ENCODE results near the gene MYPN.
"Not testable (repeated sequence)": the region's sequence is repeated elsewhere in the genome, so short reads cannot be mapped to it uniquely, and the experiment has no call there.

Gene MYPN

GRCh38 chr10:68231106-68231816, 122.0 kb downstream of the MYPN start:
- peak; percentile 71 for DNase-seq (ENCODE audit: low read depth)

- no peak for DNase-seq (ENCODE audit: low read depth)
Measured at GRCh38 chr10:68231817-68232251, 122.5 kb downstream of the MYPN start, which contains the start of gene ATOH7. TSS of gene ATOH7 (minus strand) at chr10:68232113. CDS start at chr10:68231677, 436 bp downstream.

- DNase-seq (ENCODE audit: low read depth): no peak
Measured at GRCh38 chr10:68233046-68233445, 123.8 kb downstream of the MYPN start.

- no peak for DNase-seq (ENCODE audit: low read depth)
Measured at GRCh38 chr10:68235111-68235510, 125.8 kb downstream of the MYPN start.

- DNase-seq (ENCODE audit: low read depth): no peak
Measured at GRCh38 chr10:68235581-68235980, 126.3 kb downstream of the MYPN start.

- DNase-seq (ENCODE audit: low read depth): no peak
Measured at GRCh38 chr10:68237173-68237572, 127.9 kb downstream of the MYPN start.

- no peak for DNase-seq (ENCODE audit: low read depth)
Measured at GRCh38 chr10:68238371-68238770, 129.1 kb downstream of the MYPN start.

GRCh38 chr10:68239069-68239468, 129.8 kb downstream of the MYPN start:
- no peak for DNase-seq (ENCODE audit: low read depth)

GRCh38 chr10:68239596-68240150, 130.4 kb downstream of the MYPN start:
- DNase-seq (ENCODE audit: low read depth): peak; percentile 68

GRCh38 chr10:68242051-68242450, 132.8 kb downstream of the MYPN start:
- no peak for DNase-seq (ENCODE audit: low read depth)

GRCh38 chr10:68246397-68246796, 137.1 kb downstream of the MYPN start:
- DNase-seq (ENCODE audit: low read depth): not testable (repeated sequence)

GRCh38 chr10:68247931-68248330, 138.6 kb downstream of the MYPN start:
- no peak for DNase-seq (ENCODE audit: low read depth)

GRCh38 chr10:68249297-68249696, 140.0 kb downstream of the MYPN start:
- DNase-seq (ENCODE audit: low read depth): no peak

GRCh38 chr10:68251151-68251550, 141.9 kb downstream of the MYPN start:
- no peak for DNase-seq (ENCODE audit: low read depth)

GRCh38 chr10:68251625-68252495, 142.6 kb downstream of the MYPN start:
- no peak for DNase-seq (ENCODE audit: low read depth)

GRCh38 chr10:68253346-68253745, 144.1 kb downstream of the MYPN start:
- DNase-seq (ENCODE audit: low read depth): no peak

- DNase-seq (ENCODE audit: low read depth): no peak
Measured at GRCh38 chr10:68261132-68261856, 152.0 kb downstream of the MYPN start.
